Measurements from ENCODE around the gene UNC5B.
"Not testable (repeated sequence)": the region's sequence is repeated elsewhere in the genome, so short reads cannot be mapped to it uniquely, and the experiment has no call there.

Gene UNC5B

GRCh38 chr10:71269301-71270288 is 57.2 kb downstream of the UNC5B start:
- no peak for DNase-seq

GRCh38 chr10:71270301-71271220 is 58.2 kb downstream of the UNC5B start:
- peak; percentile 82 for DNase-seq

DNA sequence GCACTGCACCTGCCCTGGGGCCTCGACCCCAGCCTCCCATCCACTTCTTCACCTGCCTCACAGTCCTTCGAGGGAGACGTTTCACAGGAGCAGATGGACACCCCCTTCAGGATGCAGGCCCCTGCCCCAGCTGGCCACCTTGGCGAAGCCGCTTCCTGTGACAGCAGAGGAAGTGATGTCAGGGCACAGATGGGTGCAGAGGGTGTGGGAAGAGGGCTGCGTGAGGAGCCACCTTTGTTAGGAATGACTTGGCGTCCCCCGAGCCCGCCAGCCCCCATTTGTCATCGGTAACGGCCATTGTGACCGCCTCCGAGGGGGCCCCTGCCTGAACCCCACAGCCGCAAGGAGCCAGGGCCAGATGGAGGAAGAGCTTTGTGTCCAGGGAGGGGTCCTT is 59.3 kb downstream of the UNC5B start:
- no peak for DNase-seq

- DNase-seq, result peak; percentile 51
Measured at GRCh38 chr10:71272056-71272771, 59.8 kb downstream of the UNC5B start.

GRCh38 chr10:71272974-71273373 is 60.6 kb downstream of the UNC5B start:
- not testable (repeated sequence) for DNase-seq

GRCh38 chr10:71273506-71273905 is 61.1 kb downstream of the UNC5B start:
- no peak for DNase-seq

DNA sequence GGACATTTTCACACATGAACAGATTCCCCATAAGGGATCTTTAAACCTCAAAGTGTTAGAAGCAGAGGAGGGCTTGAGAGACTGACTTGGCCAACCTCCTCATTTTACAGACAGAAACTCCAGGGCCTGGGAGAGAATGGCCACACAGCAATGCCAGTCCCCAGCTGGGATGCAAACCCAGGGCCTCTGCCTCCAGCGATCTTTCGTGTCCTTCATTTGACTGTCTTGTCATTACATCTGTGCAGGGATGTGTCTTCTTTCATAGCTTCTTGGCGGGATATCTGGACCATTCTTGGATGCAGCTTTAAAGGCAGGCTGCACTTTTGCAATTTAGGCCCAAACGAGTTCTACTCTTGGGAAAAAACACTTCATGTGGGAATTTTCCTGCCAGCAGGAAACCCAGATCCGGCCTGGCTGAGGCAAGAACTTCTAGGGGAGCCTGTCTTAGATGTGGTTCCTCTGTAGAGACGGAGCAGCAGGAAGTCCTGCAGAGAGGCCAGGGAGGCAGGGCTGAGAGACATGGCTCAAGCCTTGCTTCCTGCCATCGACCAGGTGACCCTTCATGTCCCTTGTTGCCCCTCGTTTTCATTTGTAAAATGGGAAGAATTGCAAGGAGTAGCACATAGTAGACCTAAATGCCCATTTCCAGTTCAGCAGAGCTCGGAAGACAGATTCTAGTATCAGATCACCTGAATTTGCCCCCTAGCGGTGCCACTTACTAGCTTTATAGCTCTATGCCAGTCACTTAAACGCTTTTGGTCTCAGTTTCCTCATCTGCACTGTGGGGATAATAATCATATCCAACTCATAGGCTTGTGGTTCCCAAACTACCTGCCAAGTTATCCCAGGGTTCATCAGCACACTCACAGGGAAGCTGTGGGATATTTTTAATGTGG is 62.8 kb downstream of the UNC5B start:
- DNase-seq, result no peak

DNA sequence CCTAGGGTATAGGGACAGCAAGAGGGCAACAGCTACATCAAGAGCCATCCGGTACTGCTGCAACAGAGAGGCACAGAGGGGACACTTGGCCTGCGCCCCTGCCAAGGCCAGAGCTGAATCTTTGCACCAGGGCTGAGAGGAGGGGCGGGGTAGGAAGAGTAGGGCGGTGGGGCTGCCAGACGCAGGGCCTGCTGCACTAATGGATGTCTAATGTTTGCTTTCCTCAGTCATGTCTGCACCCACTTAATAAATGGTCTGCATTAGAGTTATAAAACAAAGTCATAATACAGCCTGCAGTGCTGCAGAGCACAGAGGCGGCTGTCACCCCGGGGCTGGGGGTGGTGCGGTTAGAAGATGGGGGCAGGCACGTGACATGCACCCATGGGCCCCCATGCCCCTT is 64.5 kb downstream of the UNC5B start:
- no peak for DNase-seq

DNA sequence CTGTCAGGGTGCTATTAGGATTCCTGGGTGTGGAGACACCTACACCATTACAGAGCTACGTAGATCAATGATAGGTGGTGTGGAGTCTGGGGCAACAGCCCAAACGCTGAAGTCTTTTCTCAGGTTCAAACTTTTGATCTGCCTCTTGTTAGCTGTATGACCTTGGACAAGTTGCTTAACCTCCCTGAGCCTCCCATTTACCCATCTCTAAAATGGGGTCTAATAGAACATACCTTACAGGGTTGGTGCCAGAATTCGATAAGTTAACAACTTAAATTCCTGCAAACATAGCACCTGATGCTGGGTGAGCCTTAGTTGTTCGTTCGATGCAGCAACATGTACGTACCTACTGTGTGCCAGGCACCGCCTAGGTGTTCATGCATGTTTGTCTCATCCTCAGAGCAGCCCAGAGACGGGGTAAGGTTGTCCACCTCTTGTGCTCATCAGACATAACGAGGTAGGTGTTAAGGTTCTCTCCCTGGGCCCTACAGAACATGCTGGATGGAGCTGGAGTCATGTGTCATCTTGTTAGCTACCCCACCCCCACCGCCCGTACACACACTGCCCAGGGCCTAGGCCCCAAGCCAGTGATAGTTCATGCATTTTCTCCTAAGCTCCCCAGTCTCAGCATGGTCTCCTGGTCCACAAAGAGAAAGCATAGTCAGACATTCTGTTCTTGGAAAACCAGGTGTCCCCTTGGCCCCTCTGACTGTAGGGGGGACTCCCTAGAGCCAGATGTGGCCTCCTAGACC is 65.7 kb downstream of the UNC5B start:
- DNase-seq, result no peak

GRCh38 chr10:71278691-71279588 is 66.6 kb downstream of the UNC5B start:
- no peak for DNase-seq

DNA sequence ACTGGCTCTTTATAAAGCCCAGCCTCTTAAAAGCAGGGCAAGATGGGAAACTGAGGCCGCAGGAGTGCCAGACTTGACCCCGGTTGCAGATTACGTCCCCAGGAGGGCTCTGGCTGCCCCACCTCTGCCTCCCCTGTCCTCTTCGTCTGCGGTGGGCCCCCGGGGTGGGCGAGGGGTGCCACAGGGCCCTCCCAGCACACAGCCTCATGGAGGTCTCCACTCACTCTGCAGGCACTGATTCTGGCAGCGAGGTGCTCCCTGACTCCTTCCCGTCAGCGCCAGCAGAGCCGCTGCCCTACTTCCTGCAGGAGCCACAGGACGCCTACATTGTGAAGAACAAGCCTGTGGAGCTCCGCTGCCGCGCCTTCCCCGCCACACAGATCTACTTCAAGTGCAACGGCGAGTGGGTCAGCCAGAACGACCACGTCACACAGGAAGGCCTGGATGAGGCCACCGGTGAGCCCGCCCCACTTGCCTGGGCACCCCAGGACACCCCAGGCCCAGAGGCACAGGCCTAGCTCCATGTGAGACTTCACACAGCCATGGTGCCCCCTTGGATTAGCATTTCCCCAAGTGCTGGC is 67.3 kb downstream of the UNC5B start:
- no peak for DNase-seq

- DNase-seq, result no peak
Measured at GRCh38 chr10:71280216-71280615, 67.8 kb downstream of the UNC5B start.

- no peak for DNase-seq
Measured at GRCh38 chr10:71280825-71281224, 68.5 kb downstream of the UNC5B start.

DNA sequence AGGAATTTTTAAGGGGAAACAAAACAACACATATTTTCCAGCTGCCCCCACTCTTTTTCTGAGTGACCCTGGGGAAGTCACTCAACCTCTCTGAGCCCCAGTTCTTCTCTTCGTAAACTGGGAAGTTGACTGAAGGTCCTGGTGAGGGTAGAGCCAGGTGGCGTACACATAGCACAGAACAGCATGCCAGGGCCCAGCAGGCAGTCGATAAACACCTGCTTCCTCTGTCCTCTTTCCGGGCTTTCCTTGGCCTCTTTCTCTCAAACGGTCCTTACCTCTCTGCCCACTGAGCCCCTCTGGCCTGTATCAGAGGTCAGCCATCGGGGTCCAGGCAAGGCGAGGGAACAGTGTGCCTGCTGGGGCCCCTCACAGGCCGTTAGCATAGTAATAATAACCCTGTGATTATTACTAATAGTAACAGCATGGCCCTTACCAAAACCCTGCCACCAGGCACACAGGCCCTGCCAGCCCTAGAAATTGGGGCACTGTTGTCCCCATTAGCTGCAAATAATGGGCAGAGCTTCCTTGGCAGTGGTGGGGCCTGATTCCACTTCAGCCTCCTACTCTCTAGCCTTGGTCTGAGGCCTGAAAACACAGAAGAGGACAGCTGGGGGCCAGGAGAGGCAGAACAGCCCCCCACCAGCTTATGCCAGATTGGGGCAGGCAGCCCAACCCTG is 69.4 kb downstream of the UNC5B start:
- no peak for DNase-seq

DNA sequence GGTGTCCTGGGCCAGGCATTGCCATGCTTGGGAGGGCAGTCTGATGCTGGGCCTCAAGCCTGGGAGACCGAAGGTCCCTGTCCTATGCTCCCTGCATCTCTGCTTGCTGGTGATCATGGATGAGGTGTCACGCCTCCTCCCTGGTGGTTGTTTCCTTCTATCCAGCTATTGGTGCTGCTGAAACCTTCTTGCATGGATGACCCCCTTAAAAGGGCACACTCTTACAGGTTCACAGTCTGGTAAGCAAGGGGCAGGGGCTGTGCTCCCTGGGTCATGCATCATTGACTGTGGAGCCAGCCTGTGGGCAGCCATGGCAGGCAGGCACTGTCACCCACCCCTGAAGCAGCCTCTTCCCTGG is 69.9 kb downstream of the UNC5B start:
- no peak for DNase-seq

DNA sequence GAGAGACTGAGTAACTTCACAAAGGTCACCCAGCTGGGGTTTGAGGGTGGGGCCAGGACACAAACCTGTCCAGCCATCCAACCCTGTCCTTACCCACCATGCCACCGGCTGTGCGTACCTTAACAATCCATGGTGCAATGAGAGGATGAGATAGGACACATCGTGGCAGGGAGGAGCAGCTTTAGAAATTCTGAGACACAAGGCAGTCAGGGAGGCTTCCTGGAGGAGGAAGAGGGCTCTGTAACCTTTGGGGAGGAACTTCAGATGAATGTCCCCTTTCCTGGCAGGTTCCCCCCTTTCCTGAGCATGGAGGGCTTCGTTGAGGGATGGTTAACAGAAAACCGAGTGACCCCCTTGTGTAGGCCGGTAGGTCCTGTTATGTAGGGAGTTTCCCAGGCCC is 71.0 kb downstream of the UNC5B start:
- DNase-seq, result no peak

- no peak for DNase-seq
Measured at GRCh38 chr10:71283876-71284275, 71.5 kb downstream of the UNC5B start.

GRCh38 chr10:71284544-71285179 is 72.3 kb downstream of the UNC5B start:
- DNase-seq, result no peak

DNA sequence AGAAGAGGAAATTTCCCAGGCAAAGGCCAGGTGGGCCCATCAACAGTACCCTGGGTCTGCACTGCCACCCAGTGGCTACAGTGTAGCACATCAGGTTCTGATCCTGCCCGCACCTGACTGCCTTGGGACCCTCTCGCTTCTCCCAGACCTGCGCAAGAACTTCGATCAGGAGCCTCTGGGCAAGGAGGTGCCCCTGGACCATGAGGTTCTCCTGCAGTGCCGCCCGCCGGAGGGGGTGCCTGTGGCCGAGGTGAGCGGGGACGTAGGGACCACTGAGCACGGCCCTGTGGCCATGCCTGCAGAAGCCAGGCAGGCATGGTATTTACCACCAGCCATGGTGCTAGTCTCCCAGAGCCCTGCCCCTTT is 72.8 kb downstream of the UNC5B start:
- DNase-seq, result peak; percentile 84

All from 8988T (cell line).